22Rv1 (cell line): ENCODE measurements around the gene RAB7A.
A peak's percentile ranks its signal among the peaks of the same experiment; 100 is the strongest.

Source experiments
- H3K27ac ChIP-seq: fragments of 450-650 bp; 2 replicates; pipeline ENCODE4 v1.5.1; 2017
- ZFX ChIP-seq: fragments of 450-650 bp; IDR thresholded peaks from 2 replicates; pipeline ENCODE4 v1.6.1; 2017; ENCODE audit warnings: antibody characterized with exemption, borderline replicate concordance
- TF ChIP-seq, protein P1 (sequence below): fragments of 450-650 bp; IDR thresholded peaks from 2 replicates; pipeline ENCODE4 v1.5.1; 2017; ENCODE audit warnings: mild to moderate bottlenecking

Gene RAB7A

DNA sequence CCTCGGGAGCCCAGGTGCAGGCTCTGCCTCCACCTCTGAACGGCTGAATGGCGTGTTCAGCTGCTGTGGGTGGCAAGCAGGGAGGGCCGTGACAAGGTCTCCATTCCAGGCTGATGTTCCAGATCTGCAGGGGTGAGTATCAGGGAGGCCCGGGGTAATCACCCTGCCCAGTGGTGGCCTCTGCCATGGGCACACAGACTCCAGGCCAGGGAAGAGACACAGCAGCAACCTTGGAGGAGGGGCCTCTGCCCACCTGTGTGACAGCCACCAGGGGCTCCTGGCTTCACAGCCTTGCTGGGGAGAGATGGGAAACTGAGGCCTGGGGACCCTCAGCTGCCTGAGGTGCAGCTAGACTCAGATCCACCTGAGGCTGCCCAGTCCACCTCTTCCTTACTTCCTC, 127.8 kb downstream of the RAB7A start:
- no peak for TF ChIP-seq ZFX
- TF ChIP-seq, protein P1, sequence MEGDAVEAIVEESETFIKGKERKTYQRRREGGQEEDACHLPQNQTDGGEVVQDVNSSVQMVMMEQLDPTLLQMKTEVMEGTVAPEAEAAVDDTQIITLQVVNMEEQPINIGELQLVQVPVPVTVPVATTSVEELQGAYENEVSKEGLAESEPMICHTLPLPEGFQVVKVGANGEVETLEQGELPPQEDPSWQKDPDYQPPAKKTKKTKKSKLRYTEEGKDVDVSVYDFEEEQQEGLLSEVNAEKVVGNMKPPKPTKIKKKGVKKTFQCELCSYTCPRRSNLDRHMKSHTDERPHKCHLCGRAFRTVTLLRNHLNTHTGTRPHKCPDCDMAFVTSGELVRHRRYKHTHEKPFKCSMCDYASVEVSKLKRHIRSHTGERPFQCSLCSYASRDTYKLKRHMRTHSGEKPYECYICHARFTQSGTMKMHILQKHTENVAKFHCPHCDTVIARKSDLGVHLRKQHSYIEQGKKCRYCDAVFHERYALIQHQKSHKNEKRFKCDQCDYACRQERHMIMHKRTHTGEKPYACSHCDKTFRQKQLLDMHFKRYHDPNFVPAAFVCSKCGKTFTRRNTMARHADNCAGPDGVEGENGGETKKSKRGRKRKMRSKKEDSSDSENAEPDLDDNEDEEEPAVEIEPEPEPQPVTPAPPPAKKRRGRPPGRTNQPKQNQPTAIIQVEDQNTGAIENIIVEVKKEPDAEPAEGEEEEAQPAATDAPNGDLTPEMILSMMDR = no peak
- no peak overlapping the region for H3K27ac ChIP-seq

DNA sequence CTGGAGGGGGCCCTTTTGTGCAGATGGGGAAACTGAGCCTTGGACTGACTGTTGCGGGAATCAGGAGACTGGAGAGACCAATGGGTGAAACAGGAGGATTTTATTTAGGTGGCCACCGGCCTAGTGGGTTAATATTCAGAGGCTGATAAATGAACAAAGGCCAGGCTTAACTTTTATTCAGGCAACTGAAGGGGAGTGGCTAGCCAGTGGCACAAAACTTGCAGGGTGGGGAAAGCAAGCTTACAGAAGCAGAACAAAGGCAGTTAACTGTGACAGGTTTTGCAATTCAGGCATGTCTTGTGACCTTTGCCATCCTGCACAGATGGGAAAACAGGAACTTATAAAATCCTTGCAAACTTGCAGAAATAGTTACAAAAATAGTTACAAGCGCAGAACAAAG, 128.5 kb downstream of the RAB7A start:
- no peak overlapping the region for H3K27ac ChIP-seq

DNA sequence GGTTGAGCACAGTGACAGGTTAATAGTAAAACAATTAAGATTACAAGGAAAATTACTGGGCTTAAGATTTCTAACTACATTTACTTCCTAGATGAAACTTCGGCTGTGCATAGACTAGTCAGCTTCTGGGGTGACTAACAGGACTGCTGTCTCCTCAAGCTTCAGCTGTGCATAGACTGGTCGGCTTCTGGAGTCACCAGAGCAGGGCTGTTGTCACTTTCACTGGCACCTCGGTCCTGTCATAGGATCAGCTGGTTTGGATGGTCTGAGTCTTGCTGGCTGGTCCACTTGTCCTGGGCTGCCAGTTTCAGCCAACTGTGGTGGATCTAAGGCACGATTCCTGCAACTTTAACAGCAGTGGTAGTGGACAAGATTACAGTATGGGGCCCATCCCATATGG, 129.6 kb downstream of the RAB7A start:
- no peak for TF ChIP-seq ZFX
- TF ChIP-seq, protein P1 = no peak
- no peak overlapping the region for H3K27ac ChIP-seq

More for the DNA sequence above, 128.5 kb downstream of the RAB7A start:
- no peak for TF ChIP-seq ZFX
- TF ChIP-seq, protein P1 = no peak

DNA sequence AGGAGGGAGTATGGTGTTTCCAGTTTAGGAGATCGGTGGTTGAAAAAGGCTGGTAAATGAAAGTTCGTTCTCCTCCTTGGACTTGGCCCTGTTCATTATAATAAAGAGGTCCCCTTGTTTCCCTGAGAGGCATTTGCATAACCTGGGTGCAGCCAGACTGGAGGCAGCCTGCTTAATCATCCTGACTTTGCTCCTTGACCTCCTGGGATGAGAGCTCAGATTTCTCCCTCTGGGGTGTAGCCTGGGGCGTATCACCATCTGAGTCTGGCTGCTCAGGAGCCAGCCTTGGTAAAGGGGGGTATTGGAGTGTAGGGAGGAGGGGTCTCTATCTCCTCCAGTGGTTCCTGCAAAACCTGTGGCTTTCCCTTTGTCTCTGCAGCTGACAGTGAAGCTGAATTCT, 132.2 kb downstream of the RAB7A start:
- no peak overlapping the region for H3K27ac ChIP-seq
- TF ChIP-seq, protein P1 = no peak

DNA sequence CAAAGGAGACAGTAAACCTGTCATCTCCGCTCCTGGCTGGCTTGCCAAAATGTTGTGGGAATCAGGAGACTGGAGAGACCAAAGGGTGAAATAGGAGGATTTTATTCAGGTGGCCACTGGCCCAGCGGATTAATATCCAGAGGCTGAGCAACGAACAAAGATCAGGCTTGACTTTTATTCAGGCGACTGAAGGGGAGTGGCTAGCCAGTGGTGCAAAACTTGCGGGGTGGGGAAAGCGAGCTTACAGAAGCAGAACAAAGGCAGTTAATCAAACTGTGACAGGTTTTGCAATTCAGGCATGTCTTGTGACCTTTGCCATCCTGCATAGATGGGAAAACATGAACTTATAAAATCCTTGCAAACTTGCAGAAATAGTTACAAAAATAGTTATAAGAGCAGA, 133.6 kb downstream of the RAB7A start:
- H3K27ac ChIP-seq = no peak overlapping the region
- TF ChIP-seq ZFX = no peak
- TF ChIP-seq, protein P1 = no peak

DNA sequence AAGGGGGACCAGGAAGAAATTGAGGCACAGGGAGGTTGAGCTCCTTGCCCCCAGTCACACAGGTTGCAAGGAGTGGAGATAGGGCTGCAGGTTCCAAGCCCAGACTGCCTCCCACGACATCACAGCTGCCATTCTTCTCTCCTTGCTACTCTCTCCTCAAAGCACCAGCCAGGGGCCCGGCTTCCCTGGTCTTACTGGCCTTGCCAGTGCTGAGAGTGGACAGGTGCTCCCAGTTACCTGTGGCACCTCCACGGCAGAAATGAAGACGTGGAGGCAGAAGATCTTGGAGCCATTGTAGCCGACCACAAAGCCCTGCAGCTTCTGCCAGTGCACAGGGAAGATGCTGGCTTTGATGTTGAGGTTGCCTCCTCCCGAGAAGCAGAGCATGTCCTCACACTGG, 135.5 kb downstream of the RAB7A start:
- TF ChIP-seq, protein P1 = no peak
- no peak for TF ChIP-seq ZFX
- H3K27ac ChIP-seq = no peak overlapping the region

DNA sequence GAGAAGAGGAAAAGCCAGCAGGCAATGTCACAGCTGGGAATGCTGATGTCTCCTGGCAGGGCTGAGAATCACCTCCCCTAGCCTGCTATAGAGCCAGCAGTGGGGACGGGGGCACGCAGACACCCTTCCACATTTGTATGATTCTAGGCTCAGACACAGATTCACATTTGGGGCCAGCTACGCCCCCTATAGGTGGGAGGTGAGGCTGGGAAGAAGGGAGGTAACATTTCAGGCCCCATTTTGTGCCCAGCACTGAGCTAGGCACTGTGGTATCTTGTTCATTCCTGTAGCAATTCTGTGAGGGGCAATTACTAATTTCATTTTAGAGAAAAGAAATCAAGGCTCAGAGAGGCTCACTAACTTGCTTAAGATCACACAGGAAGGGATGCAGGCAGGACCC, 137.6 kb downstream of the RAB7A start:
- no peak for TF ChIP-seq ZFX
- TF ChIP-seq, protein P1 = peak; percentile 54
- no peak overlapping the region for H3K27ac ChIP-seq
